Cardiac atrium fibroblast (primary cell): Measurements from ENCODE around the gene SPRY4. TPM values are rescaled to one million over a fixed set of nuclear protein-coding genes. Genes with fewer than 3 reads are reported as not detected.

ENCODE experiments used
- total RNA-seq: library from RNA; depleted of rRNA; stranded (reverse); fragments of >200 nt; gene quantifications from 2 replicates; pipeline ENCODE4 v1.2.3, GENCODE V29; 2015

The SPRY4 gene, protein sequence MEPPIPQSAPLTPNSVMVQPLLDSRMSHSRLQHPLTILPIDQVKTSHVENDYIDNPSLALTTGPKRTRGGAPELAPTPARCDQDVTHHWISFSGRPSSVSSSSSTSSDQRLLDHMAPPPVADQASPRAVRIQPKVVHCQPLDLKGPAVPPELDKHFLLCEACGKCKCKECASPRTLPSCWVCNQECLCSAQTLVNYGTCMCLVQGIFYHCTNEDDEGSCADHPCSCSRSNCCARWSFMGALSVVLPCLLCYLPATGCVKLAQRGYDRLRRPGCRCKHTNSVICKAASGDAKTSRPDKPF
- 42.0 and 63.2 TPM in 2 replicates for total RNA-seq

DNA sequence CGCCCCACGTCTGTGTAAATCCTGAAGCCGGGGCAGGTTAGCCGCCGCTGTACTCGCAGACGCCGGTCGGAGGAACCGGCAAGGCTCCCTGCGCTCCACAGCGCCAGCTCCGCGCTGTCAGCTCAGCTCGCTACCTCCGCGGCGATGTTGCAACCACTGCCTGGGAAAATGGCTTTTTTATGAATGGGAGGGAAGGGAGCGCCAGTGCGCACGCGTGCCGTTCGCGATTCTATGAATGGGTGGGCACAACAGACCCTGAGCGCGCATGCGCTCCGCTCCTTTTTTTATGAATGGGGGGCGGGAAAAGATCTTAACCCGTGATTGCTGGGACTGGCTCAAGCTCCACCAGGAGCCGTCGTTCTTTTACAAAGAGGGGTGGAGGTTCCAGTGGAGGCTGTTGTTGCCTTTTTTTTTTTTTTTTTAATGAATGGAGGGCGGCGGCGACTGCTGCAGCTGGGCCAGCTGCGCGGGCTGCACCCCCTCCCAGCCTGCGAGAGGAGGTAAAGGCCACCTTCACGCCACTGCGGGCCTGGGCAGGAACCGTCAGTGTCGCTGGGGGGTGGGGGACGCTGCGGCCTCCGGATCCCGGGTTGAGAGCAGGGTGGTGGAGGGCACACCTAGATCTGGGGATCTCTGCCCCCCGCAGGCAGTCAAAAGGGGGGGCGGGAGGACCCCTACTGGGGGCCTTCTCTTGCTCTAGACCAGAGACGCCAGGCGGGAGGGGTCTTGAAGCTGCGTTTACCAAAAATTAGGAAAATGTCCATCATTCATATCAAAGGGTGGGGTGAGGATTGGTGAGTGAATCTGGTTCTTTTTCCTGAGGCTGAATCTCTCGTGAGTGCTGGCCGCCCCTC, at the start of gene SPRY4:
SPRY4 (minus strand) TSS at position 151 of the 854 bp plus-strand sequence. CDS start 9,913 bp downstream, outside the sequence.

Other genes with a start within 250 kb of the SPRY4 start
- 64.3 and 68.2 TPM in 2 replicates for gene NDFIP1, start 216.2 kb downstream of the SPRY4 start, total RNA-seq